Measurements from ENCODE around the gene ZSWIM4.

DNA sequence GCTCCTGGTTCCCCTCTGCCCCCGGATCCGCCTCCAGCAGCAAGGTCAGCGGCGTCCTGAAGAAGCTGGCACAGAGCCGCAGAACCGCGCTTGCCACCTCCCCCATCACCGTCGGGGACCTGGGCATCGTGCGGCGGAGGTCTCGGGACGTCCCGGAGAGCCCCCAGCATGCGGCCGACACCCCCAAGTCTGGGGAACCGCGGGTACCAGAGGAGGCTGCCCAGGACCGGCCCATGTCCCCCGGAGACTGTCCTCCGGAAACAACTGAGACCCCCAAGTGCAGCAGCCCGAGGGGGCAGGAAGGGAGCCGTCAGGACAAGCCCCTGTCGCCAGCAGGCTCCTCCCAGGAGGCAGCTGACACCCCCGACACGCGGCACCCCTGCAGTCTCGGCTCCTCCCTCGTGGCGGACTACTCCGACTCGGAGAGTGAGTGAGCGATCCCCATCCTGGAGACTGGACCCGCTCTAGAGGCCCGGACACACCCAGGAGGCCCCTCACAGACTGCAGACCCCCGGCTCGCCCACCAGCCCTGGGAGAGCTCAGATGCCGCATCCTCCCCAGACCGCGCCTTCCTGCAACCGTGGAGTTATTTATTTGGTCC is 32.5 kb upstream of the ZSWIM4 start:
- TF ChIP-seq, protein P1, sequence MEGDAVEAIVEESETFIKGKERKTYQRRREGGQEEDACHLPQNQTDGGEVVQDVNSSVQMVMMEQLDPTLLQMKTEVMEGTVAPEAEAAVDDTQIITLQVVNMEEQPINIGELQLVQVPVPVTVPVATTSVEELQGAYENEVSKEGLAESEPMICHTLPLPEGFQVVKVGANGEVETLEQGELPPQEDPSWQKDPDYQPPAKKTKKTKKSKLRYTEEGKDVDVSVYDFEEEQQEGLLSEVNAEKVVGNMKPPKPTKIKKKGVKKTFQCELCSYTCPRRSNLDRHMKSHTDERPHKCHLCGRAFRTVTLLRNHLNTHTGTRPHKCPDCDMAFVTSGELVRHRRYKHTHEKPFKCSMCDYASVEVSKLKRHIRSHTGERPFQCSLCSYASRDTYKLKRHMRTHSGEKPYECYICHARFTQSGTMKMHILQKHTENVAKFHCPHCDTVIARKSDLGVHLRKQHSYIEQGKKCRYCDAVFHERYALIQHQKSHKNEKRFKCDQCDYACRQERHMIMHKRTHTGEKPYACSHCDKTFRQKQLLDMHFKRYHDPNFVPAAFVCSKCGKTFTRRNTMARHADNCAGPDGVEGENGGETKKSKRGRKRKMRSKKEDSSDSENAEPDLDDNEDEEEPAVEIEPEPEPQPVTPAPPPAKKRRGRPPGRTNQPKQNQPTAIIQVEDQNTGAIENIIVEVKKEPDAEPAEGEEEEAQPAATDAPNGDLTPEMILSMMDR (IDR thresholded peaks at IDR 0.05), result no peak
- TF ChIP-seq POLR2A (IDR thresholded peaks at IDR 0.05), result no peak
